Ovary (tissue), 3 donors: ENCODE data around the gene PCDHAC2.

Experiments used
- CTCF ChIP-seq, 3 donors: fragments of 450-650 bp in 2 of 3; fragments of 200-600 bp in 1 of 3; IDR thresholded peaks; one replicate each; pipeline versions ENCODE4 v1.5.1 to v1.8.0; 2016 to 2022; ENCODE audit warnings: antibody characterized with exemption in 3 of 3, mild to moderate bottlenecking in 1 of 3
- POLR2A ChIP-seq: fragments of 450-650 bp; IDR thresholded peaks from one replicate; pipeline ENCODE4 v1.6.1; 2017; ENCODE audit warnings: antibody characterized with exemption, mild to moderate bottlenecking, moderate library complexity
- donor health status: DM: no; HTN: no; CAD: no.

- TF ChIP-seq POLR2A (no peak), CTCF (IDR thresholded peaks at IDR 0.05) (no peak)
Measured at GRCh38 chr5:141017943-141018342, 51.7 kb downstream of the PCDHAC2 start.
